HG03354 (cell line): ENCODE measurements around the gene ANKS1B.
"Not testable (repeated sequence)": the region's sequence is repeated elsewhere in the genome, so short reads cannot be mapped to it uniquely, and the experiment has no call there.

Source experiments
- ATAC-seq: cut with Tn5 transposase; IDR thresholded peaks from one replicate; pipeline ENCODE4 v1.9.1; 2021; ENCODE audit warnings: mild to moderate bottlenecking; ENCODE audit not compliant: unreplicated experiment, poor library complexity, severe bottlenecking

The ANKS1B gene

GRCh38 chr12:99059824-99060511, 924.8 kb downstream of the ANKS1B start:
- ATAC-seq: no peak

GRCh38 chr12:99057670-99058069, 927.1 kb downstream of the ANKS1B start:
- no peak for ATAC-seq

GRCh38 chr12:99056186-99056585, 928.5 kb downstream of the ANKS1B start:
- no peak for ATAC-seq

GRCh38 chr12:99055299-99055698, 929.4 kb downstream of the ANKS1B start:
- no peak for ATAC-seq

GRCh38 chr12:99054601-99055128, 930.1 kb downstream of the ANKS1B start:
- ATAC-seq: no peak

- no peak for ATAC-seq
These were observed 930.9 kb downstream of the ANKS1B start for GRCh38 chr12:99053616-99054362.

- no peak for ATAC-seq
These were observed 935.0 kb downstream of the ANKS1B start for GRCh38 chr12:99049774-99050173.

GRCh38 chr12:99045158-99045557, 939.6 kb downstream of the ANKS1B start:
- no peak for ATAC-seq

- peak; percentile 83 for ATAC-seq
These were observed 941.3 kb downstream of the ANKS1B start for GRCh38 chr12:99043319-99043914.

- ATAC-seq: no peak
These were observed 942.5 kb downstream of the ANKS1B start for GRCh38 chr12:99042226-99042625.

GRCh38 chr12:99039367-99040120, 945.2 kb downstream of the ANKS1B start:
- ATAC-seq: no peak

- no peak for ATAC-seq
These were observed 948.2 kb downstream of the ANKS1B start for GRCh38 chr12:99036566-99036965.

- no peak for ATAC-seq
These were observed 948.9 kb downstream of the ANKS1B start for GRCh38 chr12:99035803-99036202.

- not testable (repeated sequence) for ATAC-seq
These were observed 950.5 kb downstream of the ANKS1B start for GRCh38 chr12:99034201-99034600.

- ATAC-seq: no peak
These were observed 955.0 kb downstream of the ANKS1B start for GRCh38 chr12:99029511-99030271.

GRCh38 chr12:99027461-99027860, 957.3 kb downstream of the ANKS1B start:
- ATAC-seq: no peak

GRCh38 chr12:99027055-99027393, 957.7 kb downstream of the ANKS1B start:
- ATAC-seq: no peak

GRCh38 chr12:99026332-99027054, 958.2 kb downstream of the ANKS1B start:
- ATAC-seq: peak; percentile 71

- peak; percentile 46 for ATAC-seq
These were observed 959.9 kb downstream of the ANKS1B start for GRCh38 chr12:99024870-99025269.
